Lung (tissue), 12 donors: ENCODE results near the gene ATXN1. TPM values are rescaled to one million over a fixed set of nuclear protein-coding genes. Genes with fewer than 3 reads are reported as not detected.

Experiments used
- ATAC-seq: fragments of 200-7000 bp; cut with Tn5 transposase; one replicate; pipeline ENCODE4 v1.9.1; 2020; ENCODE audit warnings: moderate number of reproducible peaks; ENCODE audit not compliant: insufficient read depth, low FRiP score
- DNase-seq, 3 donors: peaks; one replicate each; pipeline ENCODE4 v3.0.0-alpha.2; 2013 to 2017
- H3K27ac ChIP-seq, 2 donors: one replicate each; pipeline ENCODE4 v1.5.1; 2013; ENCODE audit warnings: mild to moderate bottlenecking in 2 of 2, moderate library complexity in 2 of 2, control low read depth in 1 of 2, inconsistent platforms in 1 of 2, low read depth in 1 of 2, low read length in 1 of 2
- H3K27me3 ChIP-seq, 3 donors: one replicate each; pipeline ENCODE4 v1.5.1; 2013; ENCODE audit warnings: low read length in 2 of 3; ENCODE audit not compliant: control insufficient read depth in 3 of 3, insufficient read depth in 3 of 3
- H3K36me3 ChIP-seq, 4 donors: one replicate each; pipeline ENCODE4 v1.5.1; 2013; ENCODE audit warnings: low read length in 4 of 4, mild to moderate bottlenecking in 1 of 4, moderate library complexity in 1 of 4; ENCODE audit not compliant: control insufficient read depth in 4 of 4, insufficient read depth in 4 of 4
- H3K4me1 ChIP-seq, 5 donors: one replicate each; pipeline ENCODE4 v1.5.1; 2013; ENCODE audit warnings: low read length in 5 of 5, mild to moderate bottlenecking in 2 of 5, moderate library complexity in 1 of 5; ENCODE audit not compliant: control insufficient read depth in 5 of 5, insufficient read depth in 5 of 5
- H3K4me3 ChIP-seq: one replicate; pipeline ENCODE4 v1.5.1; 2013; ENCODE audit warnings: mild to moderate bottlenecking, control low read depth, moderate library complexity
- H3K9ac ChIP-seq, 2 donors: one replicate each; pipeline ENCODE4 v1.5.1; 2013; ENCODE audit warnings: low read length in 2 of 2, control low read depth in 1 of 2; ENCODE audit not compliant: insufficient read depth in 1 of 2
- H3K9me3 ChIP-seq, 4 donors: one replicate each; pipeline ENCODE4 v1.5.1; 2013; ENCODE audit warnings: low read length in 3 of 4, mild to moderate bottlenecking in 1 of 4, moderate library complexity in 1 of 4; ENCODE audit not compliant: control insufficient read depth in 4 of 4, insufficient read depth in 3 of 4
- CTCF ChIP-seq: IDR thresholded peaks from 2 replicates; pipeline ENCODE4 v1.5.1; 2012; ENCODE audit warnings: mild to moderate bottlenecking; ENCODE audit errors: control extremely low read depth, extremely low read depth
- WGBS, 2 donors: extraction: QIAGEN DNeasy Blood & Tissue Kit; methylation state at CpG; one replicate each; pipeline ENCODE4 v1.1.7; 2013; 5-methylcytosine and 5-hydroxymethylcytosine counted together
- polyA plus RNA-seq, 2 donors: library from polyadenylated mRNA; stranded (reverse); fragments of 200-250 nt; gene quantifications; one replicate each; pipeline ENCODE4 v1.2.1, GENCODE V29; 2013
- total RNA-seq, 2 donors: library from RNA; depleted of rRNA in 1 of 2; stranded (reverse); fragments of >200 nt in 1 of 2; gene quantifications; one replicate each; pipeline ENCODE4 v1.2.1, GENCODE V29; 2014 to 2021
- donor health status: control.
- donor health status: control.
- donor health status: Bipolar disorder and iron deficiency.
- donor health status: healthy.
- donor health status: DM: yes; HTN: yes; CAD: no.

ATXN1 gene
- total and polyA plus RNA-seq, 4 donors: 9.7 to 108 (median 34.9) TPM

- no peak overlapping the region for H3K27ac ChIP-seq
- ATAC-seq (no peak), DNase-seq (no peak)
- no peaks in the 10 kb centered on the region for H3K9me3 ChIP-seq
- 63 to 82% methylated on average over 2 of the region's 2 CpGs for WGBS, 2 donors
- no peak overlapping the region for H3K9ac ChIP-seq
- H3K4me1 ChIP-seq: peaks cover 0 to 15% (median 3%) of the 10 kb centered on the region in 5 donors
- no peak for TF ChIP-seq CTCF
- H3K27me3 ChIP-seq: no peaks in the 10 kb centered on the region
- peaks cover 0 to 2% (median 0%) of the 10 kb centered on the region in 4 donors for H3K36me3 ChIP-seq
- H3K4me3 ChIP-seq: no peak overlapping the region
Measured at GRCh38 chr6:16562498-16562897, 198.8 kb downstream of the ATXN1 start.

- Histone ChIP-seq H3K4me3 (no peak overlapping the region), H3K36me3 (peaks cover 0 to 5% (median under 1%) of the 10 kb centered on the region in 4 donors), H3K9me3 (no peaks in the 10 kb centered on the region), H3K27ac (no peak overlapping the region), H3K4me1 (peaks cover 0 to 4% (median 1%) of the 10 kb centered on the region in 5 donors), H3K9ac (no peak overlapping the region), H3K27me3 (no peaks in the 10 kb centered on the region)
- TF ChIP-seq CTCF: no peak
- WGBS, 2 donors: 66 to 79% methylated on average over 4 of the region's 4 CpGs
- DNase-seq: peak in 2 of 3 donors; percentile 65 to 67
- ATAC-seq: no peak
Measured at GRCh38 chr6:16559071-16559470, 202.2 kb downstream of the ATXN1 start.

GRCh38 chr6:16555550-16555949 lies 205.7 kb downstream of the ATXN1 start:
- Histone ChIP-seq H3K36me3 (peaks cover 0 to 5% (median 2%) of the 10 kb centered on the region in 4 donors), H3K9me3 (no peaks in the 10 kb centered on the region), H3K9ac (no peak overlapping the region), H3K27ac (no peak overlapping the region), H3K4me1 (peaks cover 0 to 4% (median 1%) of the 10 kb centered on the region in 5 donors), H3K4me3 (no peak overlapping the region), H3K27me3 (no peaks in the 10 kb centered on the region)
- WGBS, 2 donors: 96 to 97% methylated on average over 3 of the region's 3 CpGs
- no peak for TF ChIP-seq CTCF
- DNase-seq: no peak
- ATAC-seq: no peak

- 97 to 100% methylated on average over 3 of the region's 3 CpGs for WGBS, 2 donors
- DNase-seq (no peak), ATAC-seq (no peak)
- Histone ChIP-seq H3K36me3 (peaks cover 0 to 5% (median 2%) of the 10 kb centered on the region in 4 donors), H3K4me3 (no peak overlapping the region), H3K27ac (no peak overlapping the region), H3K27me3 (no peaks in the 10 kb centered on the region), H3K9me3 (no peaks in the 10 kb centered on the region), H3K9ac (no peak overlapping the region), H3K4me1 (no peaks in the 10 kb centered on the region)
- no peak for TF ChIP-seq CTCF
Measured at GRCh38 chr6:16553531-16553930, 207.7 kb downstream of the ATXN1 start.
